ENCODE data around the gene LCN6.

- TF ChIP-seq CTCF (conservative IDR thresholded peaks at IDR 0.05; ENCODE audit: low read length): no peak
- no peak for TF ChIP-seq EZH2phosphoT487 (IDR thresholded peaks at IDR 0.05; ENCODE audit: borderline replicate concordance)
Measured at GRCh38 chr9:136719195-136719880, 29.0 kb downstream of the LCN6 start.

Measured in Loucy (cell line).